GM18868 (cell line): ENCODE measurements around the gene TPSB2.
"Not testable (repeated sequence)": the region's sequence is repeated elsewhere in the genome, so short reads cannot be mapped to it uniquely, and the experiment has no call there.

ENCODE experiments used
- ATAC-seq: cut with Tn5 transposase; IDR thresholded peaks from one replicate; pipeline ENCODE4 v1.9.1; 2021; ENCODE audit warnings: mild to moderate bottlenecking, moderate library complexity; ENCODE audit not compliant: unreplicated experiment

Gene TPSB2

DNA sequence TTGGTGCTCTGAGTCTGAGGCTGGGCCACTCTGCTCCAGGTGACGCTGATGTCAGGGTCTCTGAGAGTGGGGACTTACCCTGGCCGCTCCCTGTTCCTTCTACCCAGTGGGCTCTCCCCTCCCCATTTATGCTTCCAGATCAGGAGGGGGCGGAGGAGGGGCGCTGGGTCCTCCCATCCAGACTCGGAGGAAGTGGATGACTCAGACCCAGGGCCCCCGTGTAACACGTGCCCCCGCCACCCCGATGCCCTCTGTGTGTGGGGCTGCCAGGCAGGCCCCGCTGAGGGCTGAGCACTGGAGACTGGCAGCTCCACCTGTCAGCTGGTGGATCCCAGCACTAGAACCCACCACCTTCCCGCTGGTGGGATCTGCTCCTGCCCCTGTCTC is at the start of gene TPSB2:
TPSB2 (minus strand) TSS at position 101 of the 387 bp plus-strand sequence. CDS start 233 bp downstream, outside the sequence.
- ATAC-seq = not testable (repeated sequence)

- no peak for ATAC-seq
Observed at GRCh38 chr16:1279081-1279944, 49.3 kb upstream of the TPSB2 start.

- ATAC-seq = no peak
Observed at GRCh38 chr16:1278477-1278876, 48.5 kb upstream of the TPSB2 start.

DNA sequence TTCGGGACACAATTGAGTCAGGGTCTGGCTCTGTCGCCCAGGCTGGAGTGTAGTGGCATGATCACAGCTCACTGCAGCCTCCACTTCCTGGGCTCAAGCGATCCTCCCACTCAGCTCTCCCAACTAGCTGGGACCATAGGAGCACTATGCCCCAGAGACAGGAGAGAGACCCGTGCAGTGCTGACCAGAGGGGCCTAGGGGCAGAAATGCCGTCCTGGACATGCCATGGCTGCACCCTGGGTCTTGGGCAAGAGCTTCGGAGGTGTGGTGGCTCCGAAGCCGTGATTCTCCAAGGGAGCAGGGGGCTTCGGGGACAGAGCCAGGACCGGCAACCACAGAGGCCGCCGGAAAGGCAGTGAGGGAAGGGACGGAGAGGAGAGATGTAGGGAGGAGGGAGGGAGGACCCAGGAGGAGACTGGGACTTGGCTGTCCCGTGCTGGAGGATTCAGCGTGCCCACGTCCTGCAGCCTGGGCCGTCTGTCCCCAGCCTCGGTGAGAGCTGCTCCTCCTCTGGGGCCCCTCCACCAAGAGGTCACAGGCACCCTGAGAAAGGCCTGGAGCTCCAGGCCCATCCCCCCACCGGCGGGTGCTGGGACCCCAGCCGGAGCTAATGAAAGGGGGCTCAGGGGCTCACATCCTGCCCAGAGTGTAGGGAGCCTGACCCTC is 47.8 kb upstream of the TPSB2 start:
- ATAC-seq = no peak

DNA sequence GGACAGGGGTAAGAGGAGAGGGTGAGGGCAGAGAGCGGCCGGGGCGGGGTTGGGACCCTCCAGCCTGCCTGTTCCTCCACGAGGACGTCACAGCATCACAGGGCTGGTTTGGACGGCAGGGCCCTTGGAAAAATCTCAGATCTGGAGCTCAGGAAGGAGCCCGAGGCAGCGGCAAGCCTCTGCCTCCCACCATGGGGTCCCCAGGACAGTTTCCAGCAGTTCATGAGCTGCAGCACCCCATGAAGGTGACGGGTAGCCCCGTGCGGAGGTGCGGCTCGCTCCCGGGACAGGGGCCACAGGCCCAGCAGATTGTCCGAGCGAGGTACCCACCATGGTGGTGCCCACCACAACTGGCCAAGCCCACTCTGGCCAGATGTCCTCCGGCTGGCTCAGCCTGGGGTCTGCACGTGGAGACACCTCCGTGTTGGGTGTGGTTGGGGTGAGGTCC is 47.2 kb upstream of the TPSB2 start:
- ATAC-seq = no peak

DNA sequence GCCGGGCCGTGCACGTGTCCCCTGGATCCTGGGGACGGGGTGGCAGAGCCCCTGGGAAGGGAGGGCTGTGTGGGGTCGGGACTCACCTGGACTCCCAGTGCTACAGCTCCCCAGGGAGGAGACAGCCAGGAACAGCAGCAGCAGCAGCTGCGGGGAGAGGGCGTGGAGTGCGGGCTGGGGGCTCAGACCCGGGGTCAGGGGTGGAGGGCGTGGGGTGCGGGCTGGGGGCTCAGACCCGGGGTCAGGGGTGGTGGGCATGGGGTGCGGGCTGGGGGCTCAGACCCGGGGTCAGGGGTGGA is 46.5 kb upstream of the TPSB2 start:
- no peak for ATAC-seq

DNA sequence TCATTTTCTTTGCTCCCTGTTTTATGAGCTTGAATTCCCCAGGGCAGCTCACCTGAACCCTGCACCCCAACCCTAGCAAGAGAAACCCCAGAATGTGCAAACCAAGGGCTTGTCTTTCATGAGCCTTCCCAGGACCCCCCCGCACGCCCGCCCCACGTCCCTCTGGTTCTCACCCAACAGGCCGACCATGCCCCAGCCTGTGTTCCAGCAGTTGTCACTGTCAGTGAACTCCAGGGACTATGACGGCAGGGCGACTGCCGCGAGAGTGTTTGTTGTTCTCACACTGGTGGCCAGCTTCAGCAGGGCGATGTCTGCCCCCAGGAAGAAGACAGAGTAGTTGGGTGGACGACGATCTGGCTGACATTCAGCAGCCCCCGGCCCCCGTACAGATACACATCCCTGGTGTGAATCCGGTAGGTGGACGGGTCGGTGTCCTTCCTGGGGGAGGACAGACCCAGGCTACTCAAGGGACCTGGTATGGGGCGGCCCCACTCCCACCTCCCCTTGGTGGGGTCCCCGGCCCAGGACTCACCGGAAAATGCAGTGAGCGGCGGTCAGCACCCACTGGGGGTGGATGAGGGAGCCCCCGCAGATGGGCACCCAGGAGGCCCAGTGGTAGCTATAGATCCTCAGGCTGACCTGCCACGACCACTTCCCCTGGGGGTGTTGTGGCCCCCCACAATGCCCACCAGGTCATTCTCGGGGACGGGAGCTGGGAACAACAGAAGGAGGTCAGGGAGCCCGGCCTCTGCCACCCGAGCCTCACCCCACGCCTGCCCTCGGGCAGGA is 46.0 kb upstream of the TPSB2 start:
- no peak for ATAC-seq

DNA sequence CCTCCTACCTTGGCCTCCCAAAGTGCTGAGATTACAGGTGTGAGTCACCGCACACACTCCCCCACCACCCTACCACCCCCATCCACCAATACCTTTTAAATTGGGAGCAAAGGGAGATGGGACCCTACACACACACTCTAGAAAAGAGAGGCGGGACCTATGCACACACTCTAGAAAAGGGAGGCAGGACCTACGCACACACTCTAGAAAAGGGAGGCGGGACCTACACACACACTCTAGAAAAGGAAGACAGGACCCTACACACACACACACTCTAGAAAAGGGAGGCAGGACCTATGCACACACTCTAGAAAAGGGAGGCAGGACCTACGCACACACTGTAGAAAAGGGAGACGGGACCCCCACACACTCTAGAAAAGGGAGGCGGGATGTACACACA is 44.8 kb upstream of the TPSB2 start:
- no peak for ATAC-seq

GRCh38 chr16:1273816-1274215 is 43.8 kb upstream of the TPSB2 start:
- ATAC-seq = no peak

- no peak for ATAC-seq
Observed at GRCh38 chr16:1272453-1273198, 42.6 kb upstream of the TPSB2 start.

- not testable (repeated sequence) for ATAC-seq
Observed at GRCh38 chr16:1271724-1272413, 41.9 kb upstream of the TPSB2 start.

DNA sequence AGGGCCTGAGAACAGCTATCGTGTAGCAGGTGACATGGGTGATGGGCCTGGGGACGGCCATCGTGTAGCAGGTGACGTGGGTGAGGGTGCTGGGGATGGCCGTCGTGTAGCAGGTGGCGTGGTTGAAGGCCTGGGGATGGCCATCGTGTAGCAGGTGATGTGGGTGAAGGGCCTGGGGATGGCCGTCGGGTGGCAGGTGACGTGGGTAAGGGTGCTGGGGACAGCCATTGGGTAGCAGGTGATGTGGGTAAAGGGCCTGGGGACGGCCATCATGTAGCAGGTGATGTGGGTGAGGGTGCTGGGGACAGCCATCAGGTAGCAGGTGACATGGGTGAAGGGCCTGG is 41.4 kb upstream of the TPSB2 start:
- ATAC-seq = no peak

- not testable (repeated sequence) for ATAC-seq
Observed at GRCh38 chr16:1269418-1269817, 39.4 kb upstream of the TPSB2 start.

DNA sequence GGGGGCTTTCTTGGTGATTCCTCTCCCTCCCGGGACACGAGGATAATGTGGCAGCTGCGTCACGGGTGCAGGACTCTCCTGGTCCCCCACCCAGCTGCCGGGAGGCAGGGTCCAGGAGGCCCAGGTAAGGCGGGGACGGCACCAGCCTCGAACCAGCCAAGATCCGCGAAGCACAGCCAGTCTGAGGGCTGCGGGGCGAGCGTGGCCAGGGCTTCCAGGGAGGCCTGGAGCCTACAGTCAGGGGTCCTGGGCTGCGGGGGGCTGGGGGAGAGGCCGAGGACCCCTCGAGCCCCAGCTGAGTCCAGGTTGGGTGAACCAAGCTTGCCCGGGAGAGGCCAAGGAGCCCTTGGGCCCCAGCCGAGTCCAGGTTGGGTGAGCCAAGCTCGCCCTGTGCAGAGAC is 35.8 kb upstream of the TPSB2 start:
- no peak for ATAC-seq

DNA sequence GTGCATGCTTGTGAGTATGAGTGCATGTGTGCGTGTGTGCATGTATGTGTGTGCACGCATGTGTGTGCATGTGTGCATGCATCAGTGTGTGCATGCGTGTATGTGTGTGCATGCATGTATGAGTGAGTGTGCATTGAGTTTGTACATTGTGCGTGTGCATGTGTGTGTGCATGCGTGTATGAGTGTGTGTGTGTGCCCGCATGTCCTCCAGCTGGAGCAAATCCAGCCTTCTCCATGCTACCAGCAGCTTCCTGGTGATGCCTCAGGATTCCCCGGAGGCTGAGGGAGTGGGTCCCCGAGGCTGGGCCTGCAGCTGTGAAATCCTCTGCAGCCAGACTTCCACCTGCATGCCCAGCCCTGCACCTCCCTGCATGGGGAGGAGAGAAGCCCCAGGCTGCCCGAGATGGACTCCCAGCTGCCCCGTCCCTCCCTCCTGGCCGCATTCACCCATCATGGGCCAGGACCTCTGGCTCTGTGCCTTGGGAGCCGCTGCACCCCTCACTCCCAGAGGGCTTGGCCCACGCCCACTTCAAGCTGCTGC is 35.2 kb upstream of the TPSB2 start:
- ATAC-seq = no peak

GRCh38 chr16:1264345-1265089 is 34.5 kb upstream of the TPSB2 start:
- ATAC-seq = no peak

DNA sequence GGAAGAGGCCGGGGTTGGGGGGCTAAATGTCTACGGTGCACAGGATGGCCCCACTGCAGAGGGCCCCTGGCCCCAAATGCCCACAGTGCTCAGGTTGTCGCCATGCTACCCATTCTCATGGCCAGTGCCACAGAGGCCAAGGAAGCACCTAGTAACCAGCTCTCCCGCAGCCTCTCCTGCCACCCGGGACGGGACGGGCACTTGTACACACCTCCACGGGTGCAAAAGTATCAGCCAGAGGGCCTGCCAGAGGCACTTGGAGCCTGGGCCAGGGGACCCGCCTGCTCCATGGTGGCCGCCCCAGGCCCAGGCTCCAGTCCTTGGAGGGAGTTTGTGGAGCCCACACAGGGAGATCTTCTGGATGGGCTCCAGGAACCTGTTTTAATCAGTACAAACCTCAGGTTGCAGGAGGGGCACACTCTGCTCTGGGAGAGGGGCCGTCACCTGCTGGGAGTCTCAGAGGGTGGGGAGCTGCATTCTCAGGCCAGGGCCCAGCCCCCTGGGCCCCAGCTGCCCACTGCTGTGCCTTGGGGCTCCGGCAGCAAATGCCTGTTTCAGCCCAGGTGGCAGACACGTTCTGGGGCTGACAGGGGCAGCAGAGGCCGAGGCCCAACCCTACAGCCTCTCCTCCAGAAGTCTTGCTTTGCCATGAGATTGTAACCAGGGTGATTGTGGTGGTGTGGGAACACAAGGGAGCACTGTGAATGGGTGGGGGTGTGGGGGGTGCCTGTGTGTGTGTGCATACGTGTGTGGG is 33.8 kb upstream of the TPSB2 start:
- ATAC-seq = no peak

GRCh38 chr16:1262846-1263221 is 32.9 kb upstream of the TPSB2 start:
- no peak for ATAC-seq
